GM21423 (cell line): ENCODE results near the gene MACROD1.

Source experiments
- ATAC-seq: cut with Tn5 transposase; IDR thresholded peaks from one replicate; pipeline ENCODE4 v1.9.1; 2021; ENCODE audit warnings: mild to moderate bottlenecking, moderate library complexity; ENCODE audit not compliant: unreplicated experiment

Gene MACROD1

GRCh38 chr11:64077607-64078006, 88.3 kb downstream of the MACROD1 start:
- no peak for ATAC-seq

- no peak for ATAC-seq
Observed at GRCh38 chr11:64076758-64077157, 89.2 kb downstream of the MACROD1 start.

- no peak for ATAC-seq
Observed at GRCh38 chr11:64074239-64074638, 91.7 kb downstream of the MACROD1 start.

DNA sequence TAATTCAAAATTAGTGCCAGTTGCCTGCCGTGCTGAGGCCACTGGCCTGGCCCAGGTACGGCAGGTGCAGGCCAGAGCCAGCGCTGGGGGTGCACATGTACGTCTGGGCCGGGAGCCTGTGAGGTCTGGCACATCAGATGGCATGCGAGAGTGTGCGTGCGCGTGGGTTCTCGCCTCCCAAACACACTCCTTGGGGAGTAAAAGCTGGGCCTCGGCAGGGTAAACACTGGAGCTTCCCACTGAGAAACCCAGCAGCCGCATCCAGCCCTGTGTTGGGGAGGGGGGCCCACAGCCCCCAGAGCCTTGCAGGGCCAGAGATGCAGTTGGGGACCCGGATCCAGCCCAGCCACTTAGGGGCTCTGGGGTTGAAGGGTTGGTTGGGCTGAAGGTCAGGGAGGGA, 92.4 kb downstream of the MACROD1 start:
- no peak for ATAC-seq

- no peak for ATAC-seq
Observed at GRCh38 chr11:64072871-64073270, 93.0 kb downstream of the MACROD1 start.

DNA sequence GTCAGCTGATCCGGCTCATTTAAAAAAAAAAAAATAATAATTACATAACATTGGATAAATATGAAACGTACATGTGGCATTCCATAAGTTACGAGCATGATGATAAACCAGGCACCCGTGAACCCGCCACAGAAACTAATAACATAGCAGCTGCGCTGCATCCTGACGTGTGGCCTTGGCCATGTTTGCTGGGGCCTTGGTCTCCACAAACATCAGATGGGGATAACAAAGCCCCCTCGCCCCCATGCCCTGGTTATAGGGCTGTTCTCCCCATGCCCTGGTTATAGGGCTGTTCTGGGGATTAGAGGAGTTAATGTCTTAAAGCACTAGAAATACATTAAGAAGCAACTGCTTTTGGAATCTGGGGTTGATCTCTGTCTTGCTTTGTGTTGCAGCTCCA, 93.5 kb downstream of the MACROD1 start:
- no peak for ATAC-seq

GRCh38 chr11:64071849-64072248, 94.1 kb downstream of the MACROD1 start:
- ATAC-seq: no peak

DNA sequence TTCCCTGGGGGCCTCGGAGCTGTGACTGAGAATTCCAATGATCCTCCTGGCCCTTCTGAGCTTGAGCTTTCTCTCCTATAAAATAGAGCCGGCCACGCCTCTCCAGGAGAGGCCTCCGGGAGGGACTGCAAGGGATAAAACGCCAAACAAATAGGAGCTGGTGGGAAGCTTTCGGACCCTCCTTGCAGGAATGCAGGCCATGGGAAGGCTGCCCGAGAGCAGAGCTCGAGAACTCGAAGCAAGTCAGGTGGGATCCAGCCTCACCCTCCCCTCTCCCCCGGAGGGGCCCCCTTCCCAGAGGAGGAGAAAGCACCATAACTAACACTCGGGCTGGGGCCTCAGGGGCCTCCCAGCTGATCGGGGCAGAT, 95.6 kb downstream of the MACROD1 start:
- ATAC-seq: no peak

DNA sequence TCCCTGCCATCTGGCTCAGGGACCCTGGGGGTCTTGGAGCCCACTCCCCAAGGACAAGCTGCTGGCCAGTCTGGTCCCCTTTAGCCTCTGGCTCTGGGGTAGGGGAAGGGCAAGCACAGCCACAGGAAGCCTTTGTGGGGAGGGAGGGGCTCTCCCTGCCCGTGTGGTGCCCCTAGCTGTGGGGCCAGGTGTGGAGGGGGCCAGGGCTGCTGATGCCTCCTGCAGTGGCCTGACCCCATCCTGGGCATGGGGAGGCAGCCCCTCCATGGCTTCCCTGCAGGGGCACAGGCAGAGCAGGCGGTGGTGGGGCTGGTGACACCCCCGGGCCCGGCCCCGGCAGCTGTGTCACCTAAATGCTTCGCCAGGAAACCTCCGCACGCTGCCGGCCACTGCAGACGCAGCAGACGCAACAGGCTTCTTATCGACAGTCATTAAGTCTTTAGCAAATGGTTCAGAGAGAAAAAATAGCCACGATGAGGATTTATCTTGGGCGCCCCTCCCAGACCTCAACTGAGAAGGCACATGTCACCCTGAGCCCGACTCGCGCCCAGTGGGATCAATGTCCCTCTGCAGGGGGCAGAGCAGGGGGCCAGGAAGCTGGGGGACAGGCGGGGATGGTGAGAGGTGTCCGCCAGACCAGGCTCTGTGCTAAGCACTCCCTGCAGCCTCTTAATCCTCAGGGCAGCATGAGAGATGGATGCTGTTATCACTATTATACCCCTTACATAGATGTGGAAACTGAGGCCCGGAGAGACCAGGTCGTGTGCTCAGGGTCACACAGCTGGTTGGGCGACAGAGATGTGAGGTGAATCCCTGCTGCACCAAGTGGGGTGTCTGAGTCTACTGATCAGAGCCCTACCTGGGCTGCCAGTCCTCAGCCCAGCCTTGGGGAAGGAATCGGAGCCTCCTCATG, 96.3 kb downstream of the MACROD1 start:
- no peak for ATAC-seq

- no peak for ATAC-seq
Observed at GRCh38 chr11:64068705-64069400, 97.1 kb downstream of the MACROD1 start.

- ATAC-seq: no peak
Observed at GRCh38 chr11:64067230-64067993, 98.5 kb downstream of the MACROD1 start.

DNA sequence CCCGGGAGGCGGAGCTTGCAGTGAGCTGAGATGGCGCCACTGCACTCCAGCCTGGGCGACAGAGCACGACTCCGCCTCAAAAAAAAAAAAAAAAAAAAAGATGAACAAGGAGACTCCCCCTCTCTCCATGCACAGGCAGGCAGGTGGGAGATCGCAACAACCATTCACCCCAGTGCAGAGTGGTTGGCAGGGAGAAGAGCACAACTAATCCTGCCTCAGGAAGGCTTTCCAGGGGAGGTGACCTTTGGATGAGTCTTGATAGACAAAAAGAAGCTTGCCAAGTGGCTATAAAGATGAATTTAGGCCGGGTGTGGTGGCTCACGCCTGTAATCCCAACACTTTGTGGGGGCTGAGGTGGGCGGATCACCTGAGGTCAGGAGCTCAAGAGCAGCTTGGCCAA, 100.2 kb downstream of the MACROD1 start:
- no peak for ATAC-seq

DNA sequence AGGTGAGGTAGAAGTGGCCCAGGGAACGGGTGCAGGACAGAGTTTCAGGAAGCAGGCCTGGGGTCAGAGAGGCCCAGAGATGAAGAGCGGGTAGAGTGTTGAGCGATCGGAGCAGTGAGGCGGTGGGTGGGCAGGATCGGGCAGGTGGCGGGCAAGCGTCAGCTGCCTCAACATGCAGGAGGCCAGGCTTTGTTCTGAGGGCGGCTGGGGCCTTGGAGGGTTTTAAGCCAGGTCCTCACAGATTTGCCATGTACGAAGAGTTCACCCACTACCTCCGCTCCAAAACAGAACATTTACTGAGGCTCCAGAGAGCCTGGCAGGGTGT, 100.8 kb downstream of the MACROD1 start:
- no peak for ATAC-seq

DNA sequence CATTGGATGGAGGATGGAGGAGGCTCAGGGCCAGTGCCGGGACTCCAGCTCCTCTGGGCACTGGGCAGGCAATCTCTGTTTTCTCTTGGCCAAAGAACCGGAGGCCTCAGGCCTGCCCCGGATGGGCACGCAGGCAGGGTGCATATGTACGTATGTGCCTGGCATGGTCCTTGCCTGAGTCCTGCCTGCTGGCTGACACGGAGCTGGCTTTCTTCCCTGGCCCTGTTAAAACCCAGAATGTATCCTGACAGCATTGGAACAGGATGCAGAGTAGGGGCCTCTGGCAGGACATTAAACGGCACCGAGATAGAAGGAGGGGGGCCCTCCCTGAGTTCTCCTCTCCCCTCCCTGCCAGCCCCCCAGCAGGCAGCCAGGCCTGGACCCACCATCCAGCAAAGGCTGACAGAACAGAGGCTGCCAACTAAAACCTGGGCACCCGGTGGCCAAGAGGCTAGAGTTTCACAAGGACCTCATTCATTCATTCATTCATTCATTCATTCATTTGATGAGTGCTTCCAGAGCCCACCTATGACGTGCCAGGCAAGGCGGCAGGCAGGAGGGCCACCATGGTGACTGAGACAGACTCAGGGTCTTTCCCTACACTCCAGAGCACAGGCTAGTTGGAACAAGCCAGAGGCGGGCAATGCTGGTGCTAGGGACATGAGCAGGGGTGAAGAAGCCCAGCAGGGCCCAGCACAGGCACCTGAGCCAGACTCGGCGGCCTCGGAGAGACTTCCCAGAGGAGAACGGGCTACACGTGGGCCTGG, 101.4 kb downstream of the MACROD1 start:
- no peak for ATAC-seq

DNA sequence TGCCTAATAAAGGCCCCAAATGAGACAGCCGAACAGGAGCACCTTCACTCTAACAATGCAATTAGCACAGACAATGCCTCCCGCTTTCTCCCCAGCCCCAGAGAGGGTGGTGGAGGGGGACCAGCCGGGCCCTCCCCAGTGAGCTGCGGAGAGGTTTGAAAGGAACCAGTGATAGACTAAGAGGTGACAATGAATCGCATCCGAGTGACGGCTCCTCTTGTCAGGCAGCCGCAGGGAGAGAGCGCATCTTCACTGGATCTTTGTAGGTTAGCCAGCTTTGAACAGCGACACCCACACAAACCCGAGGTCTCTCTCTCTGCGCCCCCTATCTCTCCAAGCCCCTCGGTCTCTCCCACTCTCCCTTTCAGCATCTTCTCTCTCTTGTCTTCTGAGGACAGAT, 102.1 kb downstream of the MACROD1 start:
- ATAC-seq: no peak

DNA sequence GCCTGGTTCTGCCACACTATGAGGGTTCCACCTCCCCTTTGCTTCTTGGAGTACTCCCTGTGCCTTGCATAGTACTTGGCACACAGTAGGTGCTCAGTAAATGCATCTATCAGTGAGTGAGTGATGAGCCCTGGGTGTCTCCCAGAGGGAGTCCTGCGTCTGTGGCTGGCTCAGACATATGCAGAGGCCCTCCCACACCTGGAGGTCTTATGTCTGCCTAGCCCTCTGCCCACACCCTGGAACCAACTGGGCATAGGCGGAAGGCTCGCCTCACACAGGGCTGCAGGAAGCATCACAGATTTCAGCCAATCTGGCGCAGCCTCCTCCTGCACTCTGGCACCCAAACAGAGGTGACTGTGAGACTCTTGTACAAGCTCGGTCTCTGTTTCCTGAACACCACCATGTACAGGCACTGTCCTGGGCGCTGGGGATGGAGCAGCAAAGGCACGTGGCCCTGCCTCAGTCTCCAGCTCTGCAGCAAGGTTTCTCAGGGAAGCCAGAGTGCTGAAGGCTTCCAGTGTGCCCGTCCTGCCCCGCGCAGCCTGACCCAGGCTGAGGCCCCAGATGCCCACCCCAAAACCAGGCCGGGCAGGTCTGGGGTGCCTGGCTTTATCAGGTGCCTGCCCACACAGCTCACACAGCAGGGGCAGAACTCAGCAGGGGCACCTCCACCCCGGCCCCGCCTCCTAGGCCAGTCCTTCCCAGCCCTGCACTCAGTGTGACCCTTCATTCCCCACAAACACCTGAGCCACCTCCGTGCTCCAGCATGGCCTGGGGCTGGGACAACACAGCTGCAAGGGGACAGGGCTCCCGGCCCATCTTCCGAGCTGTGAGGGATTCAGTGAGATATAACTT, 103.5 kb downstream of the MACROD1 start:
- no peak for ATAC-seq

DNA sequence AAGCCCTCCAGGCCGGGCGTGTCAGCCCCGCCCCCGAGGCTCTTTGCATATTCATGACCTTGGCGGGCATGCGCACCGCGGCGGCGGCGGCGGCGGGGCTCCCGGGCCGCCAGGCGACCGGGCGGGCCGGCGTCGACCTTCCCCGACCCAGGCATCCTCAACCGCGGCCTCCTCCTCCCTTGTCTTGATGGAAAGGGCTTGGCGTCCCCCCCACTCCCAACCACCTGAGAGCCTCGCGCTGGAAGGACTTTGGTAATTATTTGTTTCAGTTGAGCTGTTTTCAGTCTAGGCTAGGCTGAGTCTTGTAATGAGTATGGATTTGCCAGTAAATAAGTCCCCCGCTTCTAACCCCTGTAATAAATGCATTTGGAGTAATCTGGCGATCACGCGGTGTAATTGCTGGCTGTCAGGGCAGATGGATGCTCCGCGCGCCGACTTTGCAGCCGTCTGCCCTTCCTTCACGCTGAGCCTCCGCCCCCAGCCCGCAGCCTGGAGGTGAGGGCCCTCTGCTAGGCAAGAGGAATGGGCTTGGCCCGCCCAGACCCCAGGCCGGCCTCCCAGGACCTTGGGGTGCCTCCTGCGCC, 105.0 kb downstream of the MACROD1 start:
- ATAC-seq: no peak

DNA sequence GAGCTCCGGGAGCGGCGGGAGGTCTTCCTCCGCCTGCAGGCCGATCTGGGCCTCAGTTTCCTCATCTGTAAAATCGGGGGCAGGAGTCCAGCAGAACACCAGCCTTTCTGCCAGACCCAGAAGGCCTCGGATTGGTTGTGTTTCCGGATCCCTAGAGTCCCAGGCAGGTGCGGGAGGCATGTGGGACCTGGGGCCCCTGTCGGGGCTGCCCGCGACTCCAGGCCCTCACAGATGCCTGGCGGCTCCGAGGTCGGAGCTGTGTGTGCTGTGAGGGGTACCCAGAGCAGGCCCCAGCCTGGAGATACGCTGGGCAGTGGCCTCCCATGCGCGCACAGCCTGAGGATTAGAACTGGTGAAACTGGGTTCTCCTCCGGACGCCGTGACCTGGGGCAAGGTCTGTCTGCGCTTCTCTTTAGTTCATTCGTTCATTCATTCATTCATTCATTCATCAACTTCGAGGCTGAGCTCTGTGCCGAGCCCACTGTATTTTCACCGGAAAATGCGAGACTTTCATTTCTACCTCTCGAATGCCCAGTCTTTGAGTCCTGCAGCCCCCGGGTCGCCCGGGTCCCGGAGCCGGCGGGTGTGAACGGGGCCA, 105.6 kb downstream of the MACROD1 start:
- no peak for ATAC-seq
